HG02571 (cell line): Measurements from ENCODE around the gene LRP1B.

ENCODE experiments used
- ATAC-seq: cut with Tn5 transposase; IDR thresholded peaks from one replicate; pipeline ENCODE4 v1.9.1; 2021; ENCODE audit warnings: mild to moderate bottlenecking, moderate library complexity; ENCODE audit not compliant: unreplicated experiment

Gene LRP1B

GRCh38 chr2:141605163-141605562, 525.7 kb downstream of the LRP1B start:
- no peak for ATAC-seq

DNA sequence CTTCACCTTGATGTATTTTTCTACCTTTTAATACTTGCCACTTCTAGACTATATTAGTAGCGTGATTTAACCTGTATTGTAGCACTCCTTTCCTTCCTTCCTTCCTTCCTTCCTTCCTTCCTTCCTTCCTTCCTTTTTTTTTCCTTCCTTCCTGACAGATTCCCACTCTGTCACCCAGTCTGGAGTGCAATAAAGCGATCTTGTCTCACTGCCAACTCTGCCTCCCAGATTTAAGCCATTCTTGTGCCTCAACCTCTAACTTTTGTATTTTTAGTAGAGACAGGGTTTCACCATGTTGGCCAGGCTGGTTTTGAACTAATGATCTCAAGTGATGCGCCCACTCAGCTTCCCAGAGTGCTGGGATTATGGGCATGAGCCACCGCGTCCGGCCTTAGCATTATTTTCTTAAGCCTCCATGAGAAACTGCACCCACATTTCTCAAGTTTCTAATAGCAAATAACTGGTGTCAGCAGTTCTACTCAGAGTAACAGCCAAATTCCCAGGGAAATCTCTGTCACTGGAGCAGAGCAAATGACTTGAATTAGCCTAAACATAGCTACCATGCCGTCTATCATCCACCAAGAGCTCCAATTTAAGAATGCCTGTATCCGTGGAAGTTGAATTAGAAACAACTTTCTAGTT, 529.2 kb downstream of the LRP1B start:
- no peak for ATAC-seq

GRCh38 chr2:141599721-141600120, 531.1 kb downstream of the LRP1B start:
- ATAC-seq = no peak

DNA sequence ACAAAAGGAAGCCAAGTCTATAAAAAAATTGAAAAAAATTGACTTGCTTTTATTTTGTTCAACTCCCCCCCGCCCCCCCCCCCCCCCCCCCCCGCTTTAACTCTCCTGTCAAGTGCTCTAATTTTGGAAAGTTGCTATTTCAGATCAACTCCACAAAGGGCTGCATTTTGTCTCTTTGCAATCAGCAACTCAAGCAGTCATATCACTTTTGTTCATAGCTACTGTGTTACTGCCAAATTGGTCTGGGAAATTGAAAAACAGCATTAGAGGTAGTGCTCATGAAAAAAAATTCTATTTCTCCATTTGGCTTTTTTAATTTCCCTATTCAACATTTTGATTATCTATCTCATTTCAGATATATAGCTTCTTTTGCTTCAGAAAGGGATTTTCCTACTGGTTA, 531.8 kb downstream of the LRP1B start:
- no peak for ATAC-seq

DNA sequence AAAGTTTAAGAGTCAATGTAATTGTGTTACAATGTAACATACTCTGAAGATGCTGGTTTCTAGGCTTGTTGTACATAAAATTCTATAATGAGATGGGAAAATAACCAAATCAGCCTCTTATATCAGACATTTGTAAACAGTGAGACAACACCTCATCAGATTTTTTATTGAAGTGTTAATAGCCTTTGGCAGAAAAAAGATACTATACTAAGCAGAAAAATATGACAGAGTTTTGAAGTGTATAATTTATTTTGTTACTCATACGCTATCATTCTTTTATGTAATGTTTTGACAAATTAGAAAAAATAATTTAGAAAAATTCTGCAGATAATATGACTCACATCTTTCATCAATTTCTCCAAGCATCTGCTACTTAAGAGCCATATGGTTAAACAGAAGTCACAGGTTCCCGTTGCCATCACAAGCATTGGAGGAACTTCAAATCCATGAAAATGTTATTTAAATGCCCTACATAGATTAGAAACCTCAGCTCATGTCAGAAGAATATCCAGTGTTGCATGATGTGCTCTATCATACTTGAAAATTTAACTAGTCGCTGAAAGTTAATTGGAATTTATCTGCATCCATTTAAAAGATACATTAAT, 535.4 kb downstream of the LRP1B start:
- ATAC-seq = no peak

DNA sequence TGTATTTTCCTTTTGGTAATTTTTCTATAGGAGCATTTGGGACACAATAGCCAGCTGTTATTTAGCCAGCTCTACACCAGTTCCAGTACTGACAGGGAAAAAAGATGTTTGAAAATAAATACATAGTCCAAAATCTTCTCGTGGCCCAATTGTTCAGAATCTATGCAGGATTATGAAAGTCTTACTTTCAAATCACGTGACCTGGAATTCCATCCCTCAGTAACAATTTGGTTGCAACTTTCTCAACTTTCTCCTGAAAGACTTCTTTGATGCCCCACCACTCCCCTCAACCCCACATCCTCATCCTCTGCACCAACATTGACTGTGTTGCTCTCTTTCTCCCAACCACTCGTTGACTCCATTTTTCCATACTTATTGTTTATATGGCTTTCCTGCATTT, 539.0 kb downstream of the LRP1B start:
- no peak for ATAC-seq

DNA sequence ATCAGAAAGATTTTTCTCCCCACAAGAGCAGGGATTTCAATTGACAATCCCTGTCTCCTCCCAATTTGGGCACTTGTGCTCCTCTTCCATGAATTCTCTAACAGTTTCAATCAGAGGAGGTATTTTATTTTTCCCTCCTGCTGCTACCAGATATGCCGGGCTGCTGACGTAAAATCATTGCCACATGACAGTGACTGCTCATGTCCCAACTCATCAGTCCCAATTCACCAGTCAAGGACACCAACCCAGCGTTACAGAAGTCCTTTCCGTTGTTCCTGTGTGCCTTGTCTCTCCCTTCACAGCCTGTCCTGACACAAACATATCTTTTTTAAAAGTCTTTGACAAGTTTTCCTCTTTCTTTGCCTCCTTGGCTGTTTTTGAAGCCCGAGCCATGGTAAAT, 540.2 kb downstream of the LRP1B start:
- no peak for ATAC-seq

GRCh38 chr2:141589314-141589713, 541.5 kb downstream of the LRP1B start:
- no peak for ATAC-seq

DNA sequence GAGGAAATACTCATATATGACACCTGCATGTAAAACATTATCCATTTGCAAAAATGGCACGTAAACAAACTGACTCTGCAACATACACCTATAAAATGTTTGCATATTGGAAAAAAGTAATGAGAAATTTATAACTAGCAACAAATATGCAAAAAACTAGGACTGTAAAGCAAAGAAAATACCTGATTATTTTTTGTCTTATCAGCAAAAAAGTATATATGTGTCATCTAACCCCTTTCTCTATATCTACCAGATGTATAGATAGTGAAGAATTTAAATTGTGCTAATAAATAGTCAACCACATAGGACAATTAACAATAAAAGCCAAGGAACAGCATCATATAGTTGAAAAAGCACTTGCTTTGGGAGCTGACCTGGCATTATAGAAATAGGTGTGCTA, 543.8 kb downstream of the LRP1B start:
- ATAC-seq = no peak

GRCh38 chr2:141582213-141582612, 548.6 kb downstream of the LRP1B start:
- no peak for ATAC-seq

DNA sequence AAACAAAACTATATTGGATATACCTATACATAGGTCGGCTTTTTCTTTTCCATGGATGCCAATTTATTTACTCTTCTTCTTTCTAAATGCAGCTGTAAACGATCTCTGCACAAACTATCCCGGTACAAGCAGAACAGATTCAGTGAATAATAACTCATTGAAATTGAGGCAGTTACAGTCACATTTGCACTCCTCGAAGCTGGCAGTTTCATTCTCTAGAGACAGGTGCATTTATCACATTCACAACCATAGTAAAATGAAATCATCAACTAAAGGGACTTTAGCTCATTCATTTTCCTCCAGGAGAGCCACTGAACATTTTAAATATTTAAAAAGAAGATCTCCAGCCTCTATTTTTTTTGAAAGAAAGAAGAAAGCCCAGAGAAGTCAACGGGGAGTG, 551.7 kb downstream of the LRP1B start:
- ATAC-seq = no peak

GRCh38 chr2:141570474-141571131, 560.2 kb downstream of the LRP1B start:
- ATAC-seq = no peak

DNA sequence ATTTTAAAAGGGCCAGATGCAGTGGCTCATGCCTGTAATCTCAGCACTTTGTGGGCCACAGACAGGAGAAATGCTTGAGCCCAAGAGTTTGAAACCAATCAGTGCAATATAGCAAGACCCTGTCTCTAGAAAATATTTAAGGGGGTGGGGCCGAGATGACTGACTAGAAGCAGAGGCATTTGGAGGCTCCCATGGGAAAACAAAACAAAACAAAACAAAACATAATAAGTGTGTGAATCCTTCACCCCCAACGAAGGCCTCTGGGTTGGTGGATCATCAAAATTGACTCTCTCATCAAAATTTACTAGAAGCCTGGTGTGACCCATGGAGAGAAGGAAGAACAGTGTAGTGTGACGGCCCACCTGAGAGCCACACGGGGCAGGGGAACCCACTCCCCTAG, 560.9 kb downstream of the LRP1B start:
- no peak for ATAC-seq

GRCh38 chr2:141565597-141565996, 565.2 kb downstream of the LRP1B start:
- no peak for ATAC-seq

DNA sequence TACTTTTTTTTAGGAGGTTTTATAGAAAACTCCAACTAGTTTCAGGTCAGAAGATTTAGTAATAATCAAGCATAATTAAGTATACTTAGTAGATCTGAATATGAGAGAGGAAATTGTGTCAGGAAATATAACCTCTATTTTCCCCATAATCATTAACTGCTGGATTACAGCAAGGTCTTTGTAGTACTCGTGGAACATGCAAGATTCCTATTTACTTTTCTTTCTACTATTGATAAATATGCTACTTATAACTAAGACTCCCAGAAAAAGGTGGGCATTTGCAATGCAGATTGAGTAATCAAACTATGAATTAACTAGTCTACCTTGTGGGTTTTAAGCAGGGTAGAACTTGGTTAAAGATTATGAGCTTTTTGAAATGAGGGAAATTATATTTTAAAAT, 570.1 kb downstream of the LRP1B start:
- ATAC-seq = no peak

DNA sequence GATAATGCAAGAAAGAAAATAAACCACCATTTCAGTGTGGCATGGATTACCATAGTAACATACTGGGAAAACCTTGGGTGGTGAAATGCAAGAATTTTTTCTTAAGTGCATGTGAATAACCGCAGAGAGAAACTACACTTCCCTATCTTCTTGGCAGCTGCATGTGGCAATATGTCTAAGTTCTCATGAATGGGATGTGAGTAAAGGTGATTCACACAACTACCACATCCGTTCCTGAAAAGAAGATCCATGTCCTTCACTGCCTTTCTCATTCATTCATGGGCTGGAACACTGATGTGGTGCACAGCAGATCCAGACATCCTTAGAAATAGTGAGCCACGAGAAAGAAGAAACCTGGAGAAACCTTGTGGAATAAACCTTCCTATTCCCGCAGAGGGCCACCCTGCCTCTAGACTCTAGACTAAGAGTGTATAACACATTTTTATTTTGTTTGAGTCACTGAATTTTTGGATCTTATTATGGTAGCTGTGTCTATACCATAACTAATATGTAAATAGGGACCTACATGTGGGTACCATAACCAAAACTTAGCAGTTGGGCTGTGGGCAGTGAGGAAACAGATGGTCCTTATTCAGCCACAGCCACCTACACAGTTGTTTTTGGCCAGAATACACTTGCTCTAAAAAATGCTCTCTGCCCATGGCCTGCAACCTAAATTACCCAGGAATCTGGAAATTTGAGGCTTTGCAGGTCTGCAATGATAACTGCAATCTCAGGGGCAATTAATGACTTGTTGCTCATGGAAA, 573.3 kb downstream of the LRP1B start:
- no peak for ATAC-seq

DNA sequence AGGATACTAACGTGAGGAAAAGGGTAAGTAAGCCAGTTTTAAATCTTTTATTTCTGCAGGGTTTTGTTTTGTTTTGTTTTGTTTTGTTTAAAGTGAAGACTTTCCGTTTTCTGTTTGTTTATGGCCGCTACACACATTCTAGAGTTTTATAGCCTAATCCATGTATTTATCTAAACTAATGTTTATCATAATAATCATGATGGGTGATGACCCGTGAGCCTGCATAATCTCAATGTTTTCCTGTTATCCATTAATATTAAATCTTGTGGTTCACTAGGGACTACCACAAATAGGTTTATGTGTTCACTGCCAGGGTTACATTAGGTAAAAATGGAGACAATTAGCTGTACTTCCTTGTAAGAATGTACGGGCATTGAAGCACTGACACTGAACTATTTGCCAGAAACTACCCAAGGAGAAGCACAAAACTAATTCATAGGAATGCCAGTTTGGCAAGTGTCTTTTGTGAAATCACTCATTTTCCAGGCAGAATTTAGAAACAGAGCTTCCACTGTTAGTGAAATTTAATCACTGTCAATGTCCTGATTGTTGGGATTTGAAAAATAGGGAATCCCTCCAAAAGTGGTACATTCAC, 574.8 kb downstream of the LRP1B start:
- ATAC-seq = no peak

DNA sequence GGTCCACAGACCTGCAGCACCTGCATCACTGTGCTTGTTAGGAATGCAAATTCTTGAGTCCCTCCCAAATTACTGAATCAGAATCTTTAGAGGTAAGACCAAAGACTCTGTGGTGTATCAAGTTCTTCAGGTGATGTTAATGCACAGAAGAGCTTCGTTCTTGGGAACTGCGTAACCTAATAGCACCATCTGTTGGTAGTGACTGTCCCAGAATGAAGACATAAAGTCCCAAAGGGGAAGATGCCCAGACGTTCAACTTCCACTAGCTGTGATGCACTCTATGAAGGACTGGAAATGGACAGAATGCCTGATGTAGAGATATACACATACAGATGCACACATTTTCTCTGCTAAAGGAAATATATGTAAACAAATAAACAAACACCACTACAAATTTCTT, 576.0 kb downstream of the LRP1B start:
- ATAC-seq = no peak

- peak; percentile 62 for ATAC-seq
Observed at GRCh38 chr2:141534666-141535362, 596.0 kb downstream of the LRP1B start.

GRCh38 chr2:141529659-141530058, 601.2 kb downstream of the LRP1B start:
- ATAC-seq = no peak

- no peak for ATAC-seq
Observed at GRCh38 chr2:141528990-141529389, 601.8 kb downstream of the LRP1B start.
